Measurements from ENCODE around the gene ITGAV.

Gene ITGAV

GRCh38 chr2:186636800-186637496, 47.1 kb downstream of the ITGAV start:
- no peak overlapping the region for H3K4me3 ChIP-seq (ENCODE audit: low read length)
- no peak for TF ChIP-seq CTCF (IDR thresholded peaks at IDR 0.05; ENCODE audit: insufficient read depth, low read depth, low read length, missing control alignments)
- DNase-seq (ENCODE audit: low read depth) = no peak

DNA sequence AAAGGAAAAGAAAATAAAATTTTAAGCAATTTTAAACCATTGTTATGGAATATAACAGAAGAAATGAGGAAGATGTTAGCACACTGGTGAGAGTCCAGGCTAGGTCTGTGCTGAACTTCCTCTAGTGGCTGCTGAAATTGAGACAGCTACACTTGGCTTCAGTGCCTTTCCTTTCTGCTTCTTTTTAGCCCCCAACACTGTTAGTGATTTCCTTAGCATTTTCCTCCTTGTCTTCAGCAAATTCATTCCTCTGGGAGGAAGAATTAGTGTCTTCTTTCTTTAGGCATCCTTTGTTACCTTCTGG, 47.6 kb downstream of the ITGAV start:
- no peak for DNase-seq (ENCODE audit: low read depth)
- TF ChIP-seq CTCF (IDR thresholded peaks at IDR 0.05; ENCODE audit: insufficient read depth, low read depth, low read length, missing control alignments) = no peak
- H3K4me3 ChIP-seq (ENCODE audit: low read length) = no peak overlapping the region

GRCh38 chr2:186639939-186640338, 50.1 kb downstream of the ITGAV start:
- DNase-seq (ENCODE audit: low read depth) = no peak
- TF ChIP-seq CTCF (IDR thresholded peaks at IDR 0.05; ENCODE audit: insufficient read depth, low read depth, low read length, missing control alignments) = no peak
- H3K4me3 ChIP-seq (ENCODE audit: low read length) = no peak overlapping the region

DNA sequence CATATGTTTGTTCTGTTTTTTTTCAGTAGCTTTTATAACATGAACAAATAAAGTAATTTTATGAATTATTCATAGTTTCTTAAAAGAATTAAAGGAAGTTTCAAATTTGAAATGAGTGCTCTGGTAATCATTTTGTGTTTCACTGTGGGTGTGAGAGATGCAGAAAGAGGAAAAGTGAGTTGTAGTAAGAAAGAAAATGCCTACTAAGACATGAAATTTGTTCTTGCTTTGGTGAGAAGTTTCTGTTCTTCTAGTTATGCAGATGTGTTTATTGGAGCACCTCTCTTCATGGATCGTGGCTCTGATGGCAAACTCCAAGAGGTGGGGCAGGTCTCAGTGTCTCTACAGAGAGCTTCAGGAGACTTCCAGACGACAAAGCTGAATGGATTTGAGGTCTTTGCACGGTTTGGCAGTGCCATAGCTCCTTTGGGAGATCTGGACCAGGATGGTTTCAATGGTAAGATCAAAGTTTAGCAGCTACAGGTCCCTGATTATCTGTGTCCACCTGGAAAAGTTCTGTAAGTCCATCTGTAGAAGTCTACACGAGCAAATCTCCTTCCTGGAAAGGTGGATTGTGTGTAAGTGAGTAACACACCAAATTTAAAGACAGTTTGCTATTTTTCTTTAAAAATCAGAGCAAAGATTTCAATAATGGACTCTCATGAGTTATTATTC, 51.4 kb downstream of the ITGAV start:
- no peak for DNase-seq (ENCODE audit: low read depth)
- TF ChIP-seq CTCF (IDR thresholded peaks at IDR 0.05; ENCODE audit: insufficient read depth, low read depth, low read length, missing control alignments) = no peak
- H3K4me3 ChIP-seq (ENCODE audit: low read length) = no peak overlapping the region

DNA sequence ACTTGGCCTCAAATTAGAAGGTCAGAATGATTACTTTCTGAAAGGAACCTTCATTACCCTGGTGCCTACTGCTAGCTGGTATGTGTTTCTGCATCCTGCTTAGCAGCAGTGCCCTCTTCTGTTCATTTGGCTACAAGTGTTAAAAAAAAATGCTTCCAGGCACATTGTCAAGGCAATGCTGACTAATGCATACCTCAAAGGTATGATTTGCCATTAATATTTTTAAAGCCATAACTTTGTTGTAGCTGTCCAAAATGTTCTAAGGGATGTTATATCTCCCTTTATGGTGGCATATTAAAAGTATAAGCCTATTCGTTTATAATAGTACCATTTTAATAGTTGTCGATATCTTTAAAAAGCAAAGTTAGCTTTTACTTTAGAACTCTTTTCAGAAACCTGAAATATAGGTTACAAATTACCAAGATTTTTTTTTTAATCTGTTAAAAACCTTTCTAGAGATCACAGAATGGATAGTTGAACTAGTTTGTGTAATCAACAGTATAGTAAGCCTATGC, 52.0 kb downstream of the ITGAV start:
- no peak overlapping the region for H3K4me3 ChIP-seq (ENCODE audit: low read length)
- TF ChIP-seq CTCF (IDR thresholded peaks at IDR 0.05; ENCODE audit: insufficient read depth, low read depth, low read length, missing control alignments) = peak; percentile 85
- peak; percentile 86 for DNase-seq (ENCODE audit: low read depth)

DNA sequence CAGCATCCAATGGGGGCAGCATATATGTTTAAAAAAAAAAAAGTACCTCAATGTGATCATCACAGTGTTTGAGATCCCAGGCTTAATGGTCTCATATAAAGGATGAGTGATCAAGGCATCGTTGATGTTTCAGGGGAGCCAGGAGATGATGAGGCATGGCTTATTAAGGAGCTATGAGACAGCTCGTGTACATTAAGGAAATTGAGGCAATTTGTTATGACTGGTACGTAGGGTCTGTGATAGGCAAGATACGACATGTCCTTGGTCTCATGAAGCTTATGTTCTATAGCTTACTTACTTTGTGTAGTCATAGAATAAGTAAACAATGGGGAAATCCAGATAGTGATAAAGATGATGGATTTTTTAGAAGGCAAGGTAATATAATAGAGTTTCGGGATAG, 54.9 kb downstream of the ITGAV start:
- no peak overlapping the region for H3K4me3 ChIP-seq (ENCODE audit: low read length)
- no peak for TF ChIP-seq CTCF (IDR thresholded peaks at IDR 0.05; ENCODE audit: insufficient read depth, low read depth, low read length, missing control alignments)
- peak; percentile 70 for DNase-seq (ENCODE audit: low read depth)

DNA sequence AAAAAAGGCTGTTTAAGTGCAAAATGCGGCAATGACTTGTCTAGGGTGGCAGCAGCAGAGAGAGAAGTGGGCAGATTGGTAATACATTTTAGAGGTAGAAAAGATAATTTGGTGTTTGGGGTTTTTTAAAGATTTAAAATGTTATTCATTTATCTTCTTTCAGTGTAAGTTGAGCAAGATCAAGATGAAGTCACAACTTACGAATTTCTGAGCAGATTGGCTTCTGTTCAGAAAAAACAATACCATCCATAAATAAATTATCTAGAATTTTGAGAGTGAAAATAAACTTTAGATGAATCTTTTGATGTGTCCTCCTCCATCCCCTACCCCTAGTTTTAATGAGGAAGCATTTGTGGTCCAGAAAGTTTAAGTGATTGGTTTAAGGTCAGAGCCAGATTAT, 56.1 kb downstream of the ITGAV start:
- DNase-seq (ENCODE audit: low read depth) = no peak
- TF ChIP-seq CTCF (IDR thresholded peaks at IDR 0.05; ENCODE audit: insufficient read depth, low read depth, low read length, missing control alignments) = no peak
- no peak overlapping the region for H3K4me3 ChIP-seq (ENCODE audit: low read length)
